K562 (cell line): ENCODE data around the gene TFCP2L1. TPM values are rescaled to one million over a fixed set of nuclear protein-coding genes. Genes with fewer than 3 reads are reported as not detected.

ENCODE experiments used
- ATAC-seq: fragments of 200-7000 bp; cut with Tn5 transposase; 3 replicates; pipeline ENCODE4 v1.9.1; 2020; ENCODE audit warnings: moderate library complexity
- BruUV-seq: library from RNA; stranded (reverse); fragments of 400-500 nt; replicated peaks from 2 replicates; lab custom pipeline; 2021; lab: Mats Ljungman, UMichigan
- CTCF ChIA-PET: fragments of 300-600 bp; formaldehyde crosslinking; extraction: SDS; loops from one replicate; lab custom pipeline; 2021; ENCODE audit warnings: low intra/inter-chr PET ratio; lab: Yijun Ruan, JAX
- POLR2A ChIA-PET: fragments of 300-600, 350-650 bp; sonication (Branson Sonifier 250); formaldehyde crosslinking; extraction: SDS; loops from one replicate; lab custom pipeline; 2021; ENCODE audit warnings: antibody characterized with exemption, inconsistent platforms; lab: Yijun Ruan, JAX
- DNase-seq, 4 experiments: peaks; one replicate each; pipeline versions ENCODE4 v3.0.0 to v3.0.0-alpha.2; 2011 to 2018; ENCODE audit warnings: low spot score in 3 of 4, mixed read lengths in 3 of 4; ENCODE audit errors: extremely low read depth in 1 of 4
- FAIRE-seq: peaks from 2 replicates; lab custom pipeline; 2011; peaks lifted over from hg19 to GRCh38; lab: Jason Lieb, UNC
- H2AFZ ChIP-seq: 2 replicates; pipeline ENCODE4 v1.6.0; 2011; ENCODE audit warnings: low read depth, low read length, control low read depth, inconsistent platforms
- H3K27ac ChIP-seq: fragments of 200-600 bp; 3 replicates; pipeline ENCODE4 v1.8.0; 2011; ENCODE audit warnings: low read depth, mild to moderate bottlenecking, control low read depth, inconsistent platforms, low read length, moderate library complexity, mixed read lengths; ENCODE audit errors: extremely low read depth
- H3K27me3 ChIP-seq, 2 experiments: fragments of 300-600 bp in 1 of 2; 2 replicates in 1 of 2; 3 replicates in 1 of 2; pipeline versions ENCODE4 v1.6.0 to v1.8.0; 2011; ENCODE audit warnings: inconsistent platforms in 2 of 2, low read length in 2 of 2, mild to moderate bottlenecking in 1 of 2, mixed read lengths in 1 of 2, moderate library complexity in 1 of 2; ENCODE audit not compliant: control insufficient read depth in 2 of 2, insufficient read depth in 2 of 2
- H3K36me3 ChIP-seq: fragments of 300-600 bp; 3 replicates; pipeline ENCODE4 v1.8.0; 2011; ENCODE audit warnings: mild to moderate bottlenecking, low read length, inconsistent platforms; ENCODE audit not compliant: control insufficient read depth, insufficient read depth
- H3K4me1 ChIP-seq, 2 experiments: fragments of 200-600 bp in 1 of 2; replicated peaks in 1 of 2; 2 replicates in 1 of 2; 3 replicates in 1 of 2; pipeline versions ENCODE4 v1.5.1 to v1.8.0; 2011; ENCODE audit warnings: inconsistent platforms in 2 of 2, low read length in 2 of 2, mild to moderate bottlenecking in 1 of 2, mixed read lengths in 1 of 2, moderate library complexity in 1 of 2; ENCODE audit not compliant: control insufficient read depth in 2 of 2, insufficient read depth in 2 of 2
- H3K4me2 ChIP-seq: 2 replicates; pipeline ENCODE4 v1.6.1; 2011; ENCODE audit warnings: low read length, control low read depth, inconsistent platforms, mixed read lengths; ENCODE audit not compliant: insufficient read depth
- H3K4me3 ChIP-seq: fragments of 200-600 bp; sonication (generic), shearing (Covaris generic); 2 replicates; pipeline ENCODE4 v1.5.1; 2016; ENCODE audit warnings: control low read depth, inconsistent platforms
- H3K79me2 ChIP-seq: fragments of 200-600 bp; 3 replicates; pipeline ENCODE4 v1.8.0; 2011; ENCODE audit warnings: low read length, inconsistent platforms; ENCODE audit not compliant: control insufficient read depth, insufficient read depth
- H3K9ac ChIP-seq, 2 experiments: 2 replicates each; pipeline versions ENCODE4 v1.6.0 to v1.6.1; 2011; ENCODE audit warnings: low read depth in 2 of 2, low read length in 2 of 2, control low read depth in 1 of 2, inconsistent platforms in 1 of 2, mild to moderate bottlenecking in 1 of 2, mixed read lengths in 1 of 2; ENCODE audit not compliant: insufficient read depth in 1 of 2
- H3K9me1 ChIP-seq: one replicate; pipeline ENCODE4 v1.6.0; 2011; ENCODE audit warnings: inconsistent platforms, mild to moderate bottlenecking, low read length, moderate library complexity; ENCODE audit not compliant: control insufficient read depth, insufficient read depth
- H3K9me3 ChIP-seq: replicated peaks from 2 replicates; pipeline ENCODE4 v1.5.1; 2011; ENCODE audit warnings: low read depth, low read length, inconsistent platforms; ENCODE audit not compliant: control insufficient read depth, insufficient read depth
- H4K20me1 ChIP-seq: replicated peaks from 2 replicates; pipeline ENCODE4 v1.6.1; 2011; ENCODE audit warnings: low read length, inconsistent platforms, mixed read lengths; ENCODE audit not compliant: control insufficient read depth, insufficient read depth
- ETS2 ChIP-seq: IDR thresholded peaks from 2 replicates; pipeline ENCODE4 v1.6.1; 2016; ENCODE audit warnings: borderline replicate concordance, missing genetic modification characterization, mild to moderate bottlenecking, moderate library complexity, missing compliant biosample characterization; ENCODE audit not compliant: poor library complexity, severe bottlenecking
- HMG20A ChIP-seq: fragments of 450-650 bp; formaldehyde crosslinking; conservative IDR thresholded peaks from 2 replicates; pipeline ENCODE4 v1.4.0; 2020; ENCODE audit warnings: mild to moderate bottlenecking, mixed read lengths
- HMGXB4 ChIP-seq: sonication (generic); formaldehyde crosslinking; IDR thresholded peaks from 2 replicates; pipeline ENCODE4 v1.8.1; 2023; ENCODE audit warnings: mild to moderate bottlenecking, missing genetic modification reagents
- MED1 ChIP-seq: sonication (generic); formaldehyde crosslinking; IDR thresholded peaks from 2 replicates; pipeline ENCODE4 v1.8.1; 2023; ENCODE audit warnings: missing genetic modification reagents, borderline replicate concordance
- NRF1 ChIP-seq, 2 experiments: fragments of 450-650 bp; IDR thresholded peaks in 1 of 2; conservative IDR thresholded peaks in 1 of 2; 2 replicates each; pipeline ENCODE4 v1.6.1; 2014; ENCODE audit warnings: mild to moderate bottlenecking in 2 of 2
- PRMT5 ChIP-seq: sonication (generic); formaldehyde crosslinking; IDR thresholded peaks from 2 replicates; pipeline ENCODE4 v1.5.0; 2020; ENCODE audit warnings: missing genetic modification reagents
- RBM15 ChIP-seq: fragments of 200-400 bp; formaldehyde crosslinking; IDR thresholded peaks from 2 replicates; pipeline ENCODE4 v1.6.1; 2018; ENCODE audit warnings: mild to moderate bottlenecking, low read length, moderate library complexity; ENCODE audit not compliant: insufficient read depth
- ZNF41 ChIP-seq: fragments of 250-450 bp; sonication (Bioruptor Pico); conservative IDR thresholded peaks from 2 replicates; pipeline ENCODE4 v1.4.0; 2020; ENCODE audit warnings: mild to moderate bottlenecking
- WGBS: fragments of 100-300 bp; shearing (Covaris generic); methylation state at CpG from one replicate; pipeline ENCODE4 v1.1.6; 2016; ENCODE audit warnings: low coverage, mixed read lengths; ENCODE audit not compliant: insufficient coverage; ENCODE audit errors: missing lambda C conversion rate; 5-methylcytosine and 5-hydroxymethylcytosine counted together
- in situ Hi-C: fragments of 300-500 bp; cut with MboI; formaldehyde crosslinking; loops from 4 replicates; pipeline ENCODE4 v1.15.0; 2018; ENCODE audit warnings: inconsistent platforms, mixed read lengths
- intact Hi-C: fragments of 100-400 bp; cut with micrococcal nuclease; formaldehyde crosslinking; loops from 2 replicates; pipeline ENCODE4 v1.14.2; 2022
- polyA plus RNA-seq, 8 experiments: library from polyadenylated mRNA; depleted of rRNA in 4 of 8; stranded (reverse) in 5 of 8; unstranded in 3 of 8; fragments of >200 nt; fragmentation: Nextera tagmentation in 2 of 8; fragmentation: Illumina TruSeq in 1 of 8; extraction: Ambion mirVana in 2 of 8; extraction: Trizol in 1 of 8; gene quantifications; 2 replicates each; pipeline versions ENCODE4 v1.2.1 to v1.2.3, GENCODE V29; 2011 to 2014; ENCODE audit warnings: inconsistent platforms in 1 of 8, missing spikeins in 1 of 8
- total RNA-seq, 7 experiments: library from RNA; depleted of rRNA in 6 of 7; stranded (reverse); fragments of >200 nt in 6 of 7; fragmentation: Illumina TruSeq in 2 of 7; extraction: Trizol in 2 of 7; gene quantifications; 2 replicates each; pipeline versions ENCODE4 v1.2.1 to v1.2.3, GENCODE V29; 2011 to 2021; ENCODE audit warnings: low replicate concordance in 1 of 7

Gene TFCP2L1
- total and polyA plus RNA-seq, 9 of the 15 experiments (the other 6 are each of a cell fraction or from before 2014, with no cell fraction given): 0.08 to 1.00 (median 0.42) TPM

DNA sequence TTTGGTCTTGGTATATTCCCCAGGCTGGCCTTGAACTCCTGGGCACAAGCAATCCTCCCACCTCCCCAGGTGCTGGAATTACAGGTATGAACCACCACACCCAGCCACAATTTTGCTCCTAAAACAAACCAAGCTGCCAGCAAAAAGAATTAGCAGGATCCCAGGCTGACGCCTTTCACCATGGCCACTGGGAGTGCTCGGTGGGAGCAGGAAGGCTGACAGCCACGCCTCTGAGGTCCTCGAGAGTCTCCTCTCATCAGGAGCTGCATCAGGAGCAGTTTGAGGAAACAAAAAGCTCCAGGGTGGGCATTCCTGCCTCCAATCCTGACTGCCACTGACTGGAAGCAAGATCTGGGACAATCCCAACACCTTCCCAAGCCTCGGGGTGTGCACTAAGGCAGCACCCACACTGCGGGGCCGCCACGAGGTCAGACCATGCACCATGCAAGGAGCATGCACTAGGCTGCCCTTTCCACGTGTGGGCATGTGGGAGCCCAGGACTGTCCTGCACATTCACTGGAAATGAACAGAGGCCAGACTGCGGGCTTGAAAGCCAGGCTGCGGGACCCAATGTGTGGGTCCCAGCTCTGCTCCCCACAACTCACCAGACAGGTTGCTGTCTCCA, 51.4 kb downstream of the TFCP2L1 start (continued):
- TF ChIP-seq RBM15: no peak

DNA sequence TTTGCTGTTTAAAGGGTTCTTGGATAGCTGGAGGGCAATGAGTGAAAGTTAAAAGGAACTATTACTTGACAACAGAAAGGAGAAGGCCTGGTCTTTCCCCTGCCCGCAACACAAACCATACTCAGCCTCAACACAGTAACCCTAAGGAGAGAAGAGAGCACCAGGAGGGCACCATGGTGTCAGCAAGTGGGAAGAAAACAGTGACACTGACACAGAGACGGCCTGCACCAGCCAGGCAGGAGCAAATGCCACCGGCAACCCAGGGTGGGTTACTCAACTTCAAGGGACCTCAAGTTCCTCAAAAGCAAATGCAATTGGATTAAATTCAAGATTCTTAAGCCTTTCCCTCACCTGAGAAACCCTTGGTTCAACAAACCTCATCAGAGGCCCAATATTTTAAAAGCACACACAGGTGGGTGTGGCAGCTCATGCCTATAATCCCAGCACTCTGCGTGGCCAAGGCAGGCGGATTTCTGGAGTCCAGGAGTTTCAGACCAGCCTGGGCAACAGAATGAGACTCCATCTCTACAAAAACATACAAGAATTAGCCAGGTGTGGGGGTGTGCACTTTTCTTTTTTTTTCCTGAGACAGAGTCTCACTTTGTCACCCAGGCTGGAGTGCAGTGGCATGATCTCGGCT, 52.3 kb downstream of the TFCP2L1 start:
- ChIA-PET CTCF (no interaction called here), POLR2A (no interaction called here)
- no peak overlapping the region for H2AFZ ChIP-seq
- FAIRE-seq (no peak), ATAC-seq (no peak), DNase-seq (no peak)
- TF ChIP-seq HMGXB4 (CRISPR knock-in tag) (no peak), PRMT5 (no peak), ZNF41 (CRISPR knock-in tag) (no peak), HMG20A (no peak), MED1 (CRISPR knock-in tag) (no peak), ETS2 (tag) (no peak), NRF1 (conservative IDR thresholded peaks at IDR 0.05 in 1 of 2, IDR thresholded peaks at IDR 0.05 in 1 of 2) (no peak)
- intact Hi-C loops: no loop called here
- H3K9me1 ChIP-seq: no peaks in the 10 kb centered on the region
- H3K4me1 ChIP-seq: no peaks in the 10 kb centered on the region
- peaks cover 4% of the 10 kb centered on the region for H4K20me1 ChIP-seq
- no TSS peak for BruUV-seq
- H3K36me3 ChIP-seq: no peaks in the 10 kb centered on the region
- no peaks in the 10 kb centered on the region for H3K9me3 ChIP-seq
- H3K27me3 ChIP-seq: peaks cover 15 to 67% of the 10 kb centered on the region in 2 experiments; a peak in 4 of 5 replicates
- H3K4me3 ChIP-seq: no peak overlapping the region
- no peaks in the 10 kb centered on the region for H3K79me2 ChIP-seq
- no peak overlapping the region for H3K27ac ChIP-seq
- in situ Hi-C loops: no loop called here
- H3K4me2 ChIP-seq: no peak overlapping the region
- no peak overlapping the region for H3K9ac ChIP-seq
- 18% methylated on average over 6 of the region's 6 CpGs for WGBS
